Coronary artery (tissue), 2 donors: ENCODE data around the gene TET1.
"Not testable (repeated sequence)": the region's sequence is repeated elsewhere in the genome, so short reads cannot be mapped to it uniquely, and the experiment has no call there.

Source experiments
- DNase-seq: peaks from one replicate; pipeline ENCODE4 v3.0.0-alpha.2; 2017; ENCODE audit warnings: low spot score
- H3K27ac ChIP-seq, 2 donors: fragments of 200-600 bp; sonication (generic); one replicate each; pipeline ENCODE4 v1.5.1; 2016 to 2019
- H3K4me3 ChIP-seq: fragments of 200-600 bp; sonication (generic); 2 replicates; pipeline ENCODE4 v1.5.1; 2016; ENCODE audit warnings: mild to moderate bottlenecking, moderate library complexity
- TF ChIP-seq, protein P1 (sequence below): fragments of 200-600 bp; sonication (generic); IDR thresholded peaks from one replicate; pipeline ENCODE4 v1.5.1; 2019; ENCODE audit warnings: antibody characterized with exemption

TET1 gene

DNA sequence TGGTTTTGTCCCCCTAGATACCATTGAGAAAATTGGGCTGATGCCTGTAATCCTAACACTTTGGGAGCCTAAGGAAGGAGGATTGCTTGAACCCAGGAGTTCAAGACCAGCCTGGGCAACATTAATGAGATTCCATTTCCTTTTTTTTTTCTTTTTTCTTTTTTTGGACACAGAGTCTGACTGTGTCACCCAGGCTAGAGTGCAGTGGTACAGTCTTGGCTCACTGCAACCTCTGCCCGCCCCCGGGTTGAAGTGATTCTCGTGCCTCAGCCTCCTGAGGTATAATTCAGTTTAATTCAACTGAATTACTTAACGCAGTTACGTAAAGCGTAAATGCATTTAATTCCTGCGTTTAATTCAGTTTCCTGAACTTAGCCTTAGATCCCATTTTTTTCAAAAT lies 174.2 kb downstream of the TET1 start:
- Histone ChIP-seq H3K4me3 (no peak overlapping the region), H3K27ac (no peak overlapping the region)
- TF ChIP-seq, protein P1, sequence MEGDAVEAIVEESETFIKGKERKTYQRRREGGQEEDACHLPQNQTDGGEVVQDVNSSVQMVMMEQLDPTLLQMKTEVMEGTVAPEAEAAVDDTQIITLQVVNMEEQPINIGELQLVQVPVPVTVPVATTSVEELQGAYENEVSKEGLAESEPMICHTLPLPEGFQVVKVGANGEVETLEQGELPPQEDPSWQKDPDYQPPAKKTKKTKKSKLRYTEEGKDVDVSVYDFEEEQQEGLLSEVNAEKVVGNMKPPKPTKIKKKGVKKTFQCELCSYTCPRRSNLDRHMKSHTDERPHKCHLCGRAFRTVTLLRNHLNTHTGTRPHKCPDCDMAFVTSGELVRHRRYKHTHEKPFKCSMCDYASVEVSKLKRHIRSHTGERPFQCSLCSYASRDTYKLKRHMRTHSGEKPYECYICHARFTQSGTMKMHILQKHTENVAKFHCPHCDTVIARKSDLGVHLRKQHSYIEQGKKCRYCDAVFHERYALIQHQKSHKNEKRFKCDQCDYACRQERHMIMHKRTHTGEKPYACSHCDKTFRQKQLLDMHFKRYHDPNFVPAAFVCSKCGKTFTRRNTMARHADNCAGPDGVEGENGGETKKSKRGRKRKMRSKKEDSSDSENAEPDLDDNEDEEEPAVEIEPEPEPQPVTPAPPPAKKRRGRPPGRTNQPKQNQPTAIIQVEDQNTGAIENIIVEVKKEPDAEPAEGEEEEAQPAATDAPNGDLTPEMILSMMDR = no peak
- DNase-seq = no peak

DNA sequence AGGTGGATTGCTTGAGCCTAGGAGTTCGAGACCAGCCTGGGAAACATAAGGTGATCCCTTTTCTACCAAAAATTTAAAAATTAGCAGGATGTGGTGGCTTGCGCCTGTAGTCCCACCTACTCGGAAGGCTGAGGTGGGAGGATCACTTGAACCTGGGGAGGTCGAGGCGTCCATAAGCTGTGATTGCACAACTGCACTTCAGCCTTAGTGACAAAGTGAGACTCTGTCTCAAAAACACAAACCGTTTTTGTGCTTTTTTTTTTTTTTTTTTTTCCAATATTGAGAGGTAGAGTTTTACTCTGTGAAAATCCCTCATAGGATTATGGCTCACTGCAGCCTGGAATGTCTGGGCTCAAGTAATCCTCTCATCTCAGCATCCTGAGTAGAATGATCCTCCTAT lies 175.0 kb downstream of the TET1 start:
- H3K4me3 ChIP-seq = no peak overlapping the region
- no peak overlapping the region for H3K27ac ChIP-seq
- TF ChIP-seq, protein P1 = no peak
- no peak for DNase-seq

DNA sequence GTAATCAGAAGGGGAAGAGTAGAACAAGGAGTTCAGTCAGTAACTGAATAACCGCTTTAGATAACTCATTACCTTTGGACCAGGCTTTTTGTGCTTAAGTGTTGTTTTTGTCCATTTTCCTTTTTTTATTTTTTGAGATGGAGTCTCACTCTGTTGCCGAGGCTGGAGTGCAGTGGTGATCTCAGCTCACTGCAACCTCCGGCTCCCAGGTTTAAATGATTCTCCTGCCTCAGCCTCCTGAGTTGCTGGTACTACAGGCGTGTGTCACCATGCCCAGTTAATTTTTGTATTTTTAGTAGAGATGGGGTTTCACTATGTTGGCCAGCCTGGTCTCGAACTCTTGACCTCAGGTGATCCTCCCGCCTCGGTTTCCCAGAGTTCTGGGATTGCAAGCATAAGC lies 175.6 kb downstream of the TET1 start:
- H3K27ac ChIP-seq, H3K4me3 ChIP-seq, DNase-seq: not testable (repeated sequence)

DNA sequence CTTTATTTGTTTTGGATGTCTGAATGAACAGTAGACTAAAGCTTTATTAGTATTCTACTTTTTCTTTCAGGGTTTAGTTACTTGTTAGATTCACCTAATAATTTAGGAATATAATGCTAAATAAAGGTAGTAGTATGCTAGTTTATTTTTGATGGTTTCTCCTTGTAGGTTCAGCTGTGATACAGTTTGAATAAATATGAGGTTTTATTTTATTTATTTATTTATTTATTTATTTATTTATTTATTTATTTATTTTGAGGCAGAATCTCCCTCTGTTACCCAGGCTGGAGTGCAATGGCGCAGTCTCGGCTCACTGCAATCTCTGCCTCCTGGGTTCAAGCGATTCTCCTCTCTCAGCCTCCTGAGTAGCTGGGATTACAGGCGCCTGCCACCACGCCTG lies 180.5 kb downstream of the TET1 start:
- H3K27ac ChIP-seq, DNase-seq, H3K4me3 ChIP-seq: not testable (repeated sequence)

DNA sequence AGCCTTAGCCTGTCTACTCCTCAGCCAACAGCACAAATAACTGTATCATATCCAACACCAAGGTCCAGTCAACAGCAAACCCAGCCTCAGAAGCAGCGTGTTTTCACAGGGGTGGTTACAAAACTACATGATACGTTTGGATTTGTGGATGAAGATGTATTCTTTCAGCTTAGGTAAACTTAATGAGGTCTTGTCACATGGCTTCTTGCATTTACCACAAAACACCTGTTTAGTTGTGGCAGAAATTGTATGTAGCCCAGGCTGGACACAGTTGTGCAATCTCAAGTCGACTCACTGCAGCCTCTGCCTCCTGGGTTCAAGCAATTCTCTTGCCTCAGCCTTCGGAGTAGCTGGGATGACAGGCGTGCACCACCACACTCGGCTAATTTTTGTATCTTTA lies 182.3 kb downstream of the TET1 start:
- no peak for DNase-seq
- Histone ChIP-seq H3K27ac (no peak overlapping the region), H3K4me3 (no peak overlapping the region)
- TF ChIP-seq, protein P1 = no peak
